ENCODE measurements around the gene FTH1. TPM values are rescaled to one million over a fixed set of nuclear protein-coding genes. Genes with fewer than 3 reads are reported as not detected.
A peak's percentile ranks its signal among the peaks of the same experiment; 100 is the strongest.

The FTH1 gene
- total and polyA plus RNA-seq, 2 of the 4 experiments (the other 2 are of a cell fraction): 344 to 2,516 TPM

DNA sequence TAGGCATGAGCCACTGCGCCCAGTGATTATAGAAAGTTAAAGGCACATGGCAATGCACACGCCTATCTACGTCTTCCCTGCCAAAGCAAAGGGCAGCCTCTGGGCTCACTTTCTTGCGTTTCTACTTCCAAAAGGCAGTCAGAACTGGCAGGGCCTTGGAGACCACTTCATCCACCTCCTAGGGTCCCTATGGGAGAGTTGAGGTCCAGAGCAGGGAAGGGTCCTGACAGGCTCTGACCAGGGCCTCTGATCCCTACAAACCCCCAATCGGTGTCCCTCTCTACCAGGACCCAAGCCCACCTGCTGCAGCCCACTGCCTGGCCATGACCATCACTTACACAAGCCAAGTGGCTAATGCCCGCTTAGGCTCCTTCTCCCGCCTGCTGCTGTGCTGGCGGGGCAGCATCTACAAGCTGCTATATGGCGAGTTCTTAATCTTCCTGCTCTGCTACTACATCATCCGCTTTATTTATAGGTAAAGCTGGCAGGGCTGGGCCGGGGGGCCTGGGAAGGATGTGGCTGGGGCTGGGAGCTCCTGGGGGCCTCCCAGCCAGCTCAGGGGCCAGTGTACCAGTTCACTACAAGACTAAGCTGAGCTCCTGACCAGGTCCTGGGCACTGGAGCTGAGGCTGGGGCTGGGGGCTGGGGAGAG lies 15.8 kb downstream of the FTH1 start:
- Histone ChIP-seq H2BK15ac (ENCODE audit: low read depth, low read length) (no peak overlapping the region), H4K8ac (ENCODE audit: low read depth in 2 of 2, low read length in 2 of 2) (no peak overlapping the region), H4K5ac (ENCODE audit: low read depth, low read length) (no peak overlapping the region), H3K27me3 (ENCODE audit: control insufficient read depth, insufficient read depth, low read length) (no peaks in the 10 kb centered on the region), H2BK120ac (ENCODE audit: low read depth, low read length) (no peak overlapping the region), H3K23ac (ENCODE audit: low read depth, low read length) (no peak overlapping the region), H4K20me1 (ENCODE audit: insufficient read depth, low read length) (no peaks in the 10 kb centered on the region), H2AK5ac (ENCODE audit: low read depth, low read length) (peak overlapping the region; percentile 50; the same call in 1 of the 2 replicates), H3K14ac (replicated peaks; ENCODE audit: low read depth, low read length) (no peak overlapping the region), H3K4me2 (ENCODE audit: low read depth, low read length) (no peak overlapping the region), H3K79me1 (ENCODE audit: low read depth in 1 of 2, low read length in 2 of 2) (peaks cover 0 to 26% of the 10 kb centered on the region in 2 experiments; a peak in 3 of 4 replicates), H2AFZ (replicated peaks; ENCODE audit: low read length, poor library complexity) (no peak overlapping the region), H3K4me1 (ENCODE audit: control insufficient read depth, insufficient read depth, low read length) (peaks cover 16% of the 10 kb centered on the region), H3K9me3 (ENCODE audit: control insufficient read depth, insufficient read depth, low read length) (no peaks in the 10 kb centered on the region), H4K91ac (ENCODE audit: insufficient read depth, low read depth, low read length) (no peak overlapping the region), H3K9me1 (ENCODE audit: insufficient read depth, low read length) (peaks cover 20% of the 10 kb centered on the region), H3K27ac (ENCODE audit: insufficient read depth, low read length) (no peak overlapping the region), H3K18ac (ENCODE audit: low read depth, low read length) (no peak overlapping the region), H3K4ac (ENCODE audit: low read depth, low read length) (0 out of 2 replicates have a peak overlapping the region, but pooled peaks have one; percentile 15), H3K36me3 (ENCODE audit: control insufficient read depth, insufficient read depth, low read length) (peaks cover 3% of the 10 kb centered on the region; the same call in 1 of the 2 replicates), H2BK20ac (ENCODE audit: low read depth, low read length) (peak overlapping the region; percentile 6; the same call in 1 of the 2 replicates), H2AK9ac (replicated peaks; ENCODE audit: low read depth, low read length, poor library complexity) (no peak overlapping the region), H3K4me3 (ENCODE audit: insufficient read depth, low read depth, low read length) (no peak overlapping the region), H3K9ac (ENCODE audit: low read depth, low read length) (no peak overlapping the region), H3K56ac (ENCODE audit: extremely low read depth, insufficient read depth, low read length) (no peak overlapping the region), H2BK5ac (ENCODE audit: low read depth, low read length, poor library complexity, severe bottlenecking) (no peak overlapping the region)
- TF ChIP-seq NFE2L2 (IDR thresholded peaks at IDR 0.05; ENCODE audit: low read depth, low read length): no peak
- no peak for TF ChIP-seq MAFK (IDR thresholded peaks at IDR 0.05; ENCODE audit: low read depth, low read length)
- TF ChIP-seq SMC3 (IDR thresholded peaks at IDR 0.05; ENCODE audit: low read depth, low read length): no peak
- TF ChIP-seq RCOR1 (IDR thresholded peaks at IDR 0.05; ENCODE audit: insufficient replicate concordance, low read length): no peak
- TF ChIP-seq CTCF (conservative IDR thresholded peaks at IDR 0.05; ENCODE audit: low read depth, low read length): no peak
- TF ChIP-seq USF2 (IDR thresholded peaks at IDR 0.05; ENCODE audit: low read depth, low read length): no peak
- no peak for TF ChIP-seq RFX5 (IDR thresholded peaks at IDR 0.05; ENCODE audit: low read depth, low read length)
- TF ChIP-seq RAD21 (IDR thresholded peaks at IDR 0.05; ENCODE audit: low read length): no peak
- TF ChIP-seq CHD1 (IDR thresholded peaks at IDR 0.05; ENCODE audit: low read depth, low read length): no peak
- no peak for TF ChIP-seq FOS (IDR thresholded peaks at IDR 0.05; ENCODE audit: low read depth, low read length)
- TF ChIP-seq ELK1 (IDR thresholded peaks at IDR 0.05; ENCODE audit: borderline replicate concordance, low read depth, low read length): no peak
- no peak for TF ChIP-seq CEBPB (IDR thresholded peaks at IDR 0.05; ENCODE audit: low read depth, low read length)
- TF ChIP-seq BHLHE40 (IDR thresholded peaks at IDR 0.05; ENCODE audit: low read depth, low read length): no peak
- no TSS peak for BruUV-seq (replicated peaks)
- ATAC-seq (ENCODE audit: low read depth): no peak
- 100% methylated on average over 2 of the region's 11 CpGs; no CpG with 5 or more reads in 1 of the 2 experiments for WGBS, 2 experiments (ENCODE audit: extremely low coverage in 2 of 2, insufficient read length in 1 of 2)
- in situ Hi-C loops (cut with MboI; ENCODE audit: low sequenced_read_pairs) (loop anchor here (5.0 to 10.0 kb wide), 2 partner anchors 123 to 154 kb away; no protein-coding TSS in a partner anchor), dilution Hi-C loops (cut with HindIII; ENCODE audit: low sequenced_read_pairs, unreplicated experiment) (no loop called here), intact Hi-C loops (cut with micrococcal nuclease) (no loop called here)
- CTCF ChIA-PET: interaction anchor here (1.8 kb wide), 1 partner anchor 130 kb away, joined by 11 read pairs; no protein-coding TSS in a partner anchor
- POLR2A ChIA-PET (ENCODE audit: unreplicated experiment): no interaction called here
- DNase-seq: no peak

Measured in IMR-90 (cell line).